GM21515 (cell line): ENCODE data around the gene SELENOT.

Experiments
- ATAC-seq: cut with Tn5 transposase; IDR thresholded peaks from one replicate; pipeline ENCODE4 v1.9.1; 2021; ENCODE audit not compliant: unreplicated experiment

The SELENOT gene

DNA sequence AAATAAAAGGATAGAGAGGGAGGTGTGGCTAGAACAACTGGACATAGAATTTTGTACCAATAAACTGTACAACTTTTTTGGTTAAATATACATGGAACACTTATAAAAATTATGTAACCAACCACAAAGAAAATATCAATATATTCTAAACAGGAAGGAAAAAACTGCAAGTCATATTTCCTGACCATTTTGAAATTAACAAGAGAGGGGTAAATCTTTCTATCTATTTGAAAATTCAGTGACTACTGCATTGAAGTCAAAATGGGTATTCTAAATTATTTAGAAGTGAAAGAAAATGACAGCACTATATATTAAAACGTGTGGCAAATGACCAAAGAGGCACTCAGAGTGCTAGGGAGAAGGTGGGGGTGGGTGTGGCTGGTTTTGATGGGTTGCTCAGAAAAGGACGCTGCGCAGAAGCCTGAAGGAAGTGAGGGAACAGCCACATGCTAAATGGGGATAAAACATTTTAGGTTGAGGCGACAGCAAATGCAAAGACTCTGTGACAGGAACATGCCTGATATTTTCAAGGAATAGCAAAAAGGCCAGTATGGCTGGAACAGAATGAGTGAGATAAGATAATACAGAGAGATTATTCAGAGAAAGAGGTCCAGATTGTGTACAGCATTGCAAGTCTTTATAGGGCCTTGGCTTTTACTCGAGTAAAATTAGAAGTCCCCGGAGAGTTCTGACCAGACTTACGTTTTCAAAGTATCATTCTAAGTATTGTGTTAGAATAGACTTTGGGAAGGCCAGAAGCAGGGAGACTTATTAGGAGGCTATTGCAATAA lies 59.5 kb downstream of the SELENOT start:
- no peak for ATAC-seq

DNA sequence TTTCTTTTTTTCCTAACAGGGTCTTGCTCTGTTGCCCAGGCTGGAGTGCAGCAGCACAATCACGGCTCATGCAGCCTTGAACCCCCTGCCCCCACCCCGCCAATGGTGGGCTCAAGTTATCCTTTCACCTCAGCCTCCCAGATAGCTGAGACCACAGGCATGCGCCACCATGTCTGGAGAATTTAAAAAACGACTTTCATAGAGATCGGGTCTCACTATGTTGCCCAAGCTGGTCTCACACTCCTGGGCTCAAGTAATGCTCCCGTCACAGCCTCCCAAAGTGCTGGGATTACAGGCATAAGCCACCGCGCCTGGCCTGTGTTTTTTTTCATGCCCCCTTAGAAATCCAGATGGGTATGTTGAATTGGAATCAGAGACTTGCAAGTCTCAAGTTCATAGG lies 60.3 kb downstream of the SELENOT start:
- no peak for ATAC-seq

DNA sequence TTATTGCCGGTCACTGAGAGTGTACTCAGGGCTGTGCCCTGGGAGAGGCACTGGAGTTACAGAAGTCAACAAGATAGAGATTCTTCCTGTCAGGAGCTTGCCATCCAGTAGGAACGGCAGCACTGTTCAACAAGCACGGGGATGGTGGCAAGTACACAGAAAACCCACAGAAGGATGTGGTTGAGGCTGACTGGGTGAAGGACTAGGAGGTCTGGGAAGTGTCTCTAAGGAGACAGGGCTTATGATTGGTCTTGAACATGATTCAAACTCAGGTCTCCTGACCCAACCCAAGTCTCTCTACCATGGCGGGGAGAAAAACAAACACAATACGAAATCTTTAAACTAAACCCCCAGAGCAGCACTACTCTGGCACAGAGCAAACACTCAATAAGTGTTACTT lies 63.0 kb downstream of the SELENOT start:
- ATAC-seq = no peak

DNA sequence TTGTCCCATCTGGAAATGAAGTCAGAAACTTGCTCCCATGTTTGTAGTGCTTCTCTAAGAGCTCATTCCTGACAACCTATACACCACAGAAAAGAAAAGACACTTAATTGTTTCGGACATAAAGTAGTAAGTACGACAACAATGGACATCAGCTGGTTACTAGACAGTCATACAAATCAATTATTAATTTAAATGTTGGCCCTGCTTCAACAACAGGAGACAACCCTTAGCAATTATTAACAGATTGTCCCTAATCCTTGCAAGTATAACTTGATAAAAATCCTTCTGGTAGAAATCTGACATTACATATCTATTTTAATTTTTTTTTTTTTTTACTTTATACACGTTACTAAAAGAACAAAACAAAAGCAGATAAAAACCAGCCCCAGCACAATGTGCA lies 70.8 kb downstream of the SELENOT start:
- no peak for ATAC-seq

DNA sequence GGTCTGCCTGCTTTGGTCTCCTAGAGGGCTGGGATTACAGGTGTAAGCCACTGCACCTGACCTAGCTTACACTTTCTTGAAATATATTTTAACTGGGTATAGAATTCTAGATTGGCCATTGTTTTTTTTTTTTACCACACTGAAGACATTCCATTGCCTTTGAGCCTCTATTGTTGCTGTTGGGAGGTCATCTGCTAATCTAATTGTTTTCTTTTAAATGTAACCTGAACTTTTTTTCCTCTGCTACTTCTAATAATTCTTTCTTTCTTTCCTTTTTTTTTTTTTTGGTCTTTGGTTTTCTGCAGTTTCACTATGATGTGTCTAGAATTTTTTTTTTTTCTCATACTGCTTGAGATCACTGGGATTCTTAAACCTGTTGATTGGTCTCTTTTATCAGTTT lies 72.5 kb downstream of the SELENOT start:
- no peak for ATAC-seq
